NB4 (cell line): ENCODE results near the gene TAF1B.

ENCODE experiments used
- CTCF ChIP-seq: IDR thresholded peaks from one replicate; pipeline ENCODE4 v1.5.1; 2012; ENCODE audit warnings: low read depth, low read length
- POLR2A ChIP-seq: IDR thresholded peaks from 2 replicates; pipeline ENCODE4 v1.6.1; 2011; ENCODE audit warnings: mild to moderate bottlenecking; ENCODE audit not compliant: insufficient read length; ENCODE audit errors: extremely low read depth

- TF ChIP-seq CTCF = no peak
- no peak for TF ChIP-seq POLR2A
These were observed 23.7 kb upstream of the TAF1B start for GRCh38 chr2:9819551-9819950.
